ENCODE data around the gene CEP164. TPM values are rescaled to one million over a fixed set of nuclear protein-coding genes. Genes with fewer than 3 reads are reported as not detected.

CEP164 gene
- total RNA-seq, 1 donor from 2014 or later = 5.9 TPM

GRCh38 chr11:117426297-117426685, 98.6 kb downstream of the CEP164 start:
- peak; percentile 96 for TF ChIP-seq CTCF (IDR thresholded peaks at IDR 0.05; ENCODE audit: borderline replicate concordance)
- Histone ChIP-seq H3K36me3 (no peaks in the 10 kb centered on the region), H3K9me3 (replicated peaks) (no peaks in the 10 kb centered on the region), H3K4me3 (no peak overlapping the region), H3K4me1 (peaks cover 5% of the 10 kb centered on the region), H3K27ac (replicated peaks) (no peak overlapping the region), H3K27me3 (ENCODE audit: low read depth) (no peaks in the 10 kb centered on the region)
- intact Hi-C loops (cut with micrococcal nuclease) = no loop called here
- DNase-seq = peak; percentile 60

- no peaks in the 10 kb centered on the region for H3K27me3 ChIP-seq (ENCODE audit: low read depth)
- H3K27ac ChIP-seq (replicated peaks) = no peak overlapping the region
- no peak for TF ChIP-seq CTCF (IDR thresholded peaks at IDR 0.05; ENCODE audit: borderline replicate concordance)
- no peaks in the 10 kb centered on the region for H3K36me3 ChIP-seq
- intact Hi-C loops (cut with micrococcal nuclease) = no loop called here
- peaks cover 5% of the 10 kb centered on the region for H3K4me1 ChIP-seq
- no peaks in the 10 kb centered on the region for H3K9me3 ChIP-seq (replicated peaks)
- no peak overlapping the region for H3K4me3 ChIP-seq
- DNase-seq = no peak
These were observed 99.3 kb downstream of the CEP164 start for GRCh38 chr11:117426941-117427340.

- DNase-seq = no peak
- no peaks in the 10 kb centered on the region for H3K27me3 ChIP-seq (ENCODE audit: low read depth)
- TF ChIP-seq CTCF (IDR thresholded peaks at IDR 0.05; ENCODE audit: borderline replicate concordance) = no peak
- no peak overlapping the region for H3K27ac ChIP-seq (replicated peaks)
- H3K4me1 ChIP-seq = peaks cover 5% of the 10 kb centered on the region
- no peaks in the 10 kb centered on the region for H3K9me3 ChIP-seq (replicated peaks)
- no peak overlapping the region for H3K4me3 ChIP-seq
- no peaks in the 10 kb centered on the region for H3K36me3 ChIP-seq
- intact Hi-C loops (cut with micrococcal nuclease) = no loop called here
These were observed 99.8 kb downstream of the CEP164 start for GRCh38 chr11:117427356-117427874.

- Histone ChIP-seq H3K27ac (replicated peaks) (no peak overlapping the region), H3K4me1 (peaks cover 5% of the 10 kb centered on the region), H3K9me3 (replicated peaks) (no peaks in the 10 kb centered on the region), H3K27me3 (ENCODE audit: low read depth) (no peaks in the 10 kb centered on the region), H3K4me3 (no peak overlapping the region), H3K36me3 (no peaks in the 10 kb centered on the region)
- TF ChIP-seq CTCF (IDR thresholded peaks at IDR 0.05; ENCODE audit: borderline replicate concordance) = no peak
- no peak for DNase-seq
- intact Hi-C loops (cut with micrococcal nuclease) = no loop called here
These were observed 100.7 kb downstream of the CEP164 start for GRCh38 chr11:117428186-117428855.

- no peaks in the 10 kb centered on the region for H3K9me3 ChIP-seq (replicated peaks)
- intact Hi-C loops (cut with micrococcal nuclease) = no loop called here
- H3K36me3 ChIP-seq = no peaks in the 10 kb centered on the region
- H3K4me3 ChIP-seq = no peak overlapping the region
- H3K27ac ChIP-seq (replicated peaks) = no peak overlapping the region
- H3K4me1 ChIP-seq = peaks cover 5% of the 10 kb centered on the region
- no peak for DNase-seq
- H3K27me3 ChIP-seq (ENCODE audit: low read depth) = no peaks in the 10 kb centered on the region
- TF ChIP-seq CTCF (IDR thresholded peaks at IDR 0.05; ENCODE audit: borderline replicate concordance) = no peak
These were observed 101.2 kb downstream of the CEP164 start for GRCh38 chr11:117428856-117429229.

Measured in left ventricle myocardium inferior (tissue), 1 donor.